ENCODE measurements around the gene FOXP1. TPM values are rescaled to one million over a fixed set of nuclear protein-coding genes. Genes with fewer than 3 reads are reported as not detected.

The FOXP1 gene
- total and polyA plus RNA-seq, 2 of the 13 experiments (the other 11 are each of a cell fraction or from before 2014, with no cell fraction given): 40.4 to 59.0 TPM

DNA sequence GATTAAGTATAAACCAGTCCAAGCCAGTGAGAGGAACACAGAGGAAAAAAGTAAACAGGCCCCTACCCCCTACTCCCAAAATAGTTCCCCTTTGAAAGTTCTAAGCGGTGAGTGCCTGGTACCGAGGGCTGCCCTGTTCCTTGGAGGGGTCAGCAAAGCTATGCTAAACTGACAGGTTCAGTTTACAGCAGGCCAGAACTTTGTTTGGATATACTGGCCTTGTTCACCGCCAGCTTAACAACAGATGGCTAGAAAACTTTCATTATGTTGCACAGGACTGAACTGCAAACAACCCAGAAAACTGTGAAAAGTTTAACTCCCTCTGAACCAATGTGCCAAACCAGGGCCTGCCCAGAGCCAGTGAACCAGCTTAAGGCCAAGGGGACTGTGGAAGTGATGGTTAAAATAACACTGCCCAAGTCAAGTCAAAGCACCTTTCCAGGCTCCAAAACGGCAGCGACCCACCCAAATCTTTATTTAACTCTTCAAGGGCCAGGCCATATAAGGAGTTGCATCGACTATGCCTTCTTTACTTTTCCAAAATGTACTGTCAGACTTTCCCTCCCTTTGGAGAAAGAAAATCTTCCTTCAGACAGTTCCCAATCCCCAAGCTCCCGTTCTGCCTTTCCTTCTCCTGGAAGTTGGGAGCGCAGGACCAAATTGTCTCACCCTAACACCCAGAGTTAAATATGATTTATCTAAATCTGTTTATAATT lies 448.0 kb downstream of the FOXP1 start (continued):
- TF ChIP-seq MEF2D (CRISPR knock-in tag; IDR thresholded peaks at IDR 0.05) (peak; percentile 48; the same call in 1 of the 2 replicates), SOX5 (CRISPR knock-in tag; IDR thresholded peaks at IDR 0.05; ENCODE audit: borderline replicate concordance) (peak; percentile 58; the same call in 1 of the 2 replicates), ELF4 (CRISPR knock-in tag; IDR thresholded peaks at IDR 0.05; ENCODE audit: borderline replicate concordance) (0 out of 2 replicates have a peak, but pooled peaks have one; percentile 41), ZFY (CRISPR knock-in tag; IDR thresholded peaks at IDR 0.05) (peak; percentile 47; the same call in 1 of the 2 replicates), RARA (CRISPR knock-in tag; IDR thresholded peaks at IDR 0.05) (peak; percentile 51; the same call in 1 of the 2 replicates), HOXA3 (CRISPR knock-in tag; IDR thresholded peaks at IDR 0.05) (peak; percentile 14; the same call in 1 of the 2 replicates), ZSCAN9 (CRISPR knock-in tag; IDR thresholded peaks at IDR 0.05; ENCODE audit: borderline replicate concordance) (no peak), SPEN (CRISPR knock-in tag; IDR thresholded peaks at IDR 0.05; ENCODE audit: low read depth) (peak; percentile 55; the same call in 1 of the 2 replicates), PITX1 (CRISPR knock-in tag; IDR thresholded peaks at IDR 0.05) (peak; percentile 56), ZNF772 (CRISPR knock-in tag; IDR thresholded peaks at IDR 0.05) (peak; percentile 51; the same call in 1 of the 2 replicates), SAP130 (CRISPR knock-in tag; IDR thresholded peaks at IDR 0.05; ENCODE audit: low read depth) (peak; percentile 42; the same call in 1 of the 2 replicates), TCF7 (IDR thresholded peaks at IDR 0.05; ENCODE audit: low read depth) (peak; percentile 5; the same call in 1 of the 2 replicates), ZMAT3 (CRISPR knock-in tag; conservative IDR thresholded peaks at IDR 0.05) (no peak), TBX2 (CRISPR knock-in tag; IDR thresholded peaks at IDR 0.05; ENCODE audit: borderline replicate concordance) (peak; percentile 97), ZKSCAN5 (CRISPR knock-in tag; IDR thresholded peaks at IDR 0.05) (no peak), ZNF337 (CRISPR knock-in tag; IDR thresholded peaks at IDR 0.05; ENCODE audit: borderline replicate concordance, low read depth) (no peak), ATAD3A (CRISPR knock-in tag; IDR thresholded peaks at IDR 0.05) (no peak)
- TF ChIP-seq, protein P1, sequence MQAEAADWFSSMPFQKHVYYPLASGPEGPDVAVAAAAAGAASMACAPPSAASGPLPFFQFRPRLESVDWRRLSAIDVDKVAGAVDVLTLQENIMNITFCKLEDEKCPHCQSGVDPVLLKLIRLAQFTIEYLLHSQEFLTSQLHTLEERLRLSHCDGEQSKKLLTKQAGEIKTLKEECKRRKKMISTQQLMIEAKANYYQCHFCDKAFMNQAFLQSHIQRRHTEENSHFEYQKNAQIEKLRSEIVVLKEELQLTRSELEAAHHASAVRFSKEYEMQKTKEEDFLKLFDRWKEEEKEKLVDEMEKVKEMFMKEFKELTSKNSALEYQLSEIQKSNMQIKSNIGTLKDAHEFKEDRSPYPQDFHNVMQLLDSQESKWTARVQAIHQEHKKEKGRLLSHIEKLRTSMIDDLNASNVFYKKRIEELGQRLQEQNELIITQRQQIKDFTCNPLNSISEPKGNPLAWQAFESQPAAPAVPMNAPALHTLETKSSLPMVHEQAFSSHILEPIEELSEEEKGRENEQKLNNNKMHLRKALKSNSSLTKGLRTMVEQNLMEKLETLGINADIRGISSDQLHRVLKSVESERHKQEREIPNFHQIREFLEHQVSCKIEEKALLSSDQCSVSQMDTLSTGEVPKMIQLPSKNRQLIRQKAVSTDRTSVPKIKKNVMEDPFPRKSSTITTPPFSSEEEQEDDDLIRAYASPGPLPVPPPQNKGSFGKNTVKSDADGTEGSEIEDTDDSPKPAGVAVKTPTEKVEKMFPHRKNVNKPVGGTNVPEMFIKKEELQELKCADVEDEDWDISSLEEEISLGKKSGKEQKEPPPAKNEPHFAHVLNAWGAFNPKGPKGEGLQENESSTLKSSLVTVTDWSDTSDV (CRISPR knock-in tag; IDR thresholded peaks at IDR 0.05): no peak
- TF ChIP-seq, protein P2, sequence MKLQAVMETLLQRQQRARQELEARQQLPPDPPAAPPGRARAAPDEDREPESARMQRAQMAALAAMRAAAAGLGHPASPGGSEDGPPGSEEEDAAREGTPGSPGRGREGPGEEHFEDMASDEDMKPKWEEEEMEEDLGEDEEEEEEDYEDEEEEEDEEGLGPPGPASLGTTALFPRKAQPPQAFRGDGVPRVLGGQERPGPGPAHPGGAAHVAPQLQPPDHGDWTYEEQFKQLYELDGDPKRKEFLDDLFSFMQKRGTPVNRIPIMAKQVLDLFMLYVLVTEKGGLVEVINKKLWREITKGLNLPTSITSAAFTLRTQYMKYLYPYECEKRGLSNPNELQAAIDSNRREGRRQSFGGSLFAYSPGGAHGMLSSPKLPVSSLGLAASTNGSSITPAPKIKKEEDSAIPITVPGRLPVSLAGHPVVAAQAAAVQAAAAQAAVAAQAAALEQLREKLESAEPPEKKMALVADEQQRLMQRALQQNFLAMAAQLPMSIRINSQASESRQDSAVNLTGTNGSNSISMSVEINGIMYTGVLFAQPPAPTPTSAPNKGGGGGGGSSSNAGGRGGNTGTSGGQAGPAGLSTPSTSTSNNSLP (IDR thresholded peaks at IDR 0.05; ENCODE audit: low read depth, low read length): no peak
- TF ChIP-seq, protein P3, sequence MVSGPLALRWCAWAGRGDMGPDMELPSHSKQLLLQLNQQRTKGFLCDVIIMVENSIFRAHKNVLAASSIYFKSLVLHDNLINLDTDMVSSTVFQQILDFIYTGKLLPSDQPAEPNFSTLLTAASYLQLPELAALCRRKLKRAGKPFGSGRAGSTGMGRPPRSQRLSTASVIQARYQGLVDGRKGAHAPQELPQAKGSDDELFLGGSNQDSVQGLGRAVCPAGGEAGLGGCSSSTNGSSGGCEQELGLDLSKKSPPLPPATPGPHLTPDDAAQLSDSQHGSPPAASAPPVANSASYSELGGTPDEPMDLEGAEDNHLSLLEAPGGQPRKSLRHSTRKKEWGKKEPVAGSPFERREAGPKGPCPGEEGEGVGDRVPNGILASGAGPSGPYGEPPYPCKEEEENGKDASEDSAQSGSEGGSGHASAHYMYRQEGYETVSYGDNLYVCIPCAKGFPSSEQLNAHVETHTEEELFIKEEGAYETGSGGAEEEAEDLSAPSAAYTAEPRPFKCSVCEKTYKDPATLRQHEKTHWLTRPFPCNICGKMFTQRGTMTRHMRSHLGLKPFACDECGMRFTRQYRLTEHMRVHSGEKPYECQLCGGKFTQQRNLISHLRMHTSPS (CRISPR knock-in tag; IDR thresholded peaks at IDR 0.05; ENCODE audit: low read depth): 0 out of 2 replicates have a peak, but pooled peaks have one; percentile 21
- TF ChIP-seq, protein P4, sequence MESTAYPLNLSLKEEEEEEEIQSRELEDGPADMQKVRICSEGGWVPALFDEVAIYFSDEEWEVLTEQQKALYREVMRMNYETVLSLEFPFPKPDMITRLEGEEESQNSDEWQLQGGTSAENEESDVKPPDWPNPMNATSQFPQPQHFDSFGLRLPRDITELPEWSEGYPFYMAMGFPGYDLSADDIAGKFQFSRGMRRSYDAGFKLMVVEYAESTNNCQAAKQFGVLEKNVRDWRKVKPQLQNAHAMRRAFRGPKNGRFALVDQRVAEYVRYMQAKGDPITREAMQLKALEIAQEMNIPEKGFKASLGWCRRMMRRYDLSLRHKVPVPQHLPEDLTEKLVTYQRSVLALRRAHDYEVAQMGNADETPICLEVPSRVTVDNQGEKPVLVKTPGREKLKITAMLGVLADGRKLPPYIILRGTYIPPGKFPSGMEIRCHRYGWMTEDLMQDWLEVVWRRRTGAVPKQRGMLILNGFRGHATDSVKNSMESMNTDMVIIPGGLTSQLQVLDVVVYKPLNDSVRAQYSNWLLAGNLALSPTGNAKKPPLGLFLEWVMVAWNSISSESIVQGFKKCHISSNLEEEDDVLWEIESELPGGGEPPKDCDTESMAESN (CRISPR knock-in tag; conservative IDR thresholded peaks at IDR 0.05): 0 out of 2 replicates have a peak, but pooled peaks have one; percentile 41
